SK-N-SH (cell line): ENCODE results near the gene PDE6B. TPM values are rescaled to one million over a fixed set of nuclear protein-coding genes. Genes with fewer than 3 reads are reported as not detected.
A peak's percentile ranks its signal among the peaks of the same experiment; 100 is the strongest.

Experiments used
- CTCF ChIA-PET: fragments of 300-600, 350-600 bp; formaldehyde crosslinking; extraction: SDS; loops from one replicate; lab custom pipeline; 2021; lab: Yijun Ruan, JAX
- POLR2A ChIA-PET: fragments of 350-600 bp; sonication (Branson Sonifier 250); formaldehyde crosslinking; extraction: SDS; loops from one replicate; lab custom pipeline; 2020; ENCODE audit warnings: antibody characterized with exemption, inconsistent platforms; lab: Yijun Ruan, JAX
- DNase-seq: peaks from one replicate; pipeline ENCODE4 v3.0.0; 2012
- H2AFZ ChIP-seq: fragments of 200-600 bp; sonication (generic); 2 replicates; pipeline ENCODE4 v1.8.1; 2016; ENCODE audit warnings: antibody characterized with exemption, mild to moderate bottlenecking, low read depth
- H3F3A ChIP-seq: fragments of 200-600 bp; sonication (generic); replicated peaks from 2 replicates; pipeline ENCODE3; 2016; ENCODE audit warnings: antibody characterized with exemption, mild to moderate bottlenecking; ENCODE audit not compliant: insufficient read depth
- H3K27ac ChIP-seq, 2 experiments: fragments of 200-500 bp in 1 of 2; fragments of 200-600 bp in 1 of 2; sonication (Bioruptor generic) in 1 of 2; sonication (generic), shearing (Covaris generic) in 1 of 2; 2 replicates each; pipeline versions ENCODE4 v1.5.1 to v1.6.1; 2014 to 2016; ENCODE audit warnings: low read depth in 2 of 2, inconsistent platforms in 1 of 2, low read length in 1 of 2, mild to moderate bottlenecking in 1 of 2, mixed read lengths in 1 of 2
- H3K27me3 ChIP-seq: fragments of 200-600 bp; sonication (generic), shearing (Covaris generic); 2 replicates; pipeline ENCODE4 v1.6.1; 2016; ENCODE audit warnings: mixed run types; ENCODE audit not compliant: insufficient read depth
- H3K36me3 ChIP-seq, 2 experiments: fragments of 200-500 bp in 1 of 2; fragments of 200-600 bp in 1 of 2; sonication (Bioruptor generic) in 1 of 2; sonication (generic) in 1 of 2; replicated peaks in 1 of 2; 2 replicates each; pipeline versions ENCODE3 to v1.5.1; 2014 to 2016; ENCODE audit warnings: low read length in 1 of 2, mild to moderate bottlenecking in 1 of 2; ENCODE audit not compliant: insufficient read depth in 2 of 2, control insufficient read depth in 1 of 2
- H3K4me1 ChIP-seq, 2 experiments: fragments of 200-500 bp in 1 of 2; fragments of 200-600 bp in 1 of 2; sonication (Bioruptor generic) in 1 of 2; sonication (generic), shearing (Covaris generic) in 1 of 2; 2 replicates each; pipeline versions ENCODE4 v1.5.1 to v1.6.1; 2014 to 2016; ENCODE audit warnings: low read depth in 1 of 2, low read length in 1 of 2, mixed run types in 1 of 2; ENCODE audit not compliant: insufficient read depth in 2 of 2, control insufficient read depth in 1 of 2
- H3K4me2 ChIP-seq: fragments of 200-600 bp; sonication (generic), shearing (Covaris generic); 2 replicates; pipeline ENCODE4 v1.6.1; 2017; ENCODE audit warnings: mixed run types
- H3K4me3 ChIP-seq, 2 experiments: fragments of 200-500 bp in 1 of 2; fragments of 200-600 bp in 1 of 2; sonication (Bioruptor generic) in 1 of 2; sonication (generic), shearing (Covaris generic) in 1 of 2; 2 replicates each; pipeline versions ENCODE4 v1.5.1 to v1.8.1; 2014 to 2016; ENCODE audit warnings: low read depth in 2 of 2, inconsistent platforms in 1 of 2, low read length in 1 of 2, mild to moderate bottlenecking in 1 of 2, mixed read lengths in 1 of 2, moderate library complexity in 1 of 2
- H3K79me2 ChIP-seq: fragments of 200-600 bp; sonication (generic); 2 replicates; pipeline ENCODE4 v1.8.1; 2017; ENCODE audit warnings: mild to moderate bottlenecking; ENCODE audit not compliant: insufficient read depth
- H3K9ac ChIP-seq: fragments of 200-600 bp; sonication (generic); 2 replicates; pipeline ENCODE4 v1.6.1; 2017; ENCODE audit warnings: mixed run types
- H3K9me2 ChIP-seq: fragments of 200-600 bp; sonication (generic); 2 replicates; pipeline ENCODE4 v1.6.1; 2017; ENCODE audit warnings: mixed run types
- H3K9me3 ChIP-seq: fragments of 200-600 bp; sonication (generic); 2 replicates; pipeline ENCODE4 v1.6.1; 2017; ENCODE audit warnings: mixed run types, mild to moderate bottlenecking, moderate library complexity
- H4K20me1 ChIP-seq: fragments of 200-600 bp; sonication (generic); 2 replicates; pipeline ENCODE4 v1.6.1; 2017; ENCODE audit warnings: mild to moderate bottlenecking, mixed run types; ENCODE audit not compliant: insufficient read depth
- FOXJ3 ChIP-seq: sonication (generic); formaldehyde crosslinking; IDR thresholded peaks from 2 replicates; pipeline ENCODE4 v1.5.1; 2020; ENCODE audit warnings: mild to moderate bottlenecking, missing genetic modification reagents
- MXI1 ChIP-seq: IDR thresholded peaks from 2 replicates; pipeline ENCODE4 v1.6.1; 2012; ENCODE audit warnings: mild to moderate bottlenecking, low read depth, low read length, improper control_type of control experiment
- SIN3A ChIP-seq: IDR thresholded peaks from 2 replicates; pipeline ENCODE4 v1.6.1; 2012; ENCODE audit warnings: low read depth, mild to moderate bottlenecking, low read length, moderate library complexity, borderline replicate concordance
- SMC3 ChIP-seq: IDR thresholded peaks from 2 replicates; pipeline ENCODE4 v1.6.1; 2012; ENCODE audit warnings: low read depth, low read length, improper control_type of control experiment
- TAF1 ChIP-seq: IDR thresholded peaks from 2 replicates; pipeline ENCODE4 v1.6.1; 2012; ENCODE audit warnings: low read depth, mild to moderate bottlenecking, low read length, moderate library complexity, borderline replicate concordance
- YY1 ChIP-seq: IDR thresholded peaks from 2 replicates; pipeline ENCODE4 v1.4.0; 2012; ENCODE audit warnings: low read depth, mild to moderate bottlenecking
- WGBS: methylation state at CpG from one replicate; pipeline ENCODE4 v1.1.6; 2017; ENCODE audit warnings: low lambda C conversion rate; 5-methylcytosine and 5-hydroxymethylcytosine counted together
- polyA plus RNA-seq, 3 experiments: library from polyadenylated mRNA; depleted of rRNA; stranded (reverse); fragments of >200 nt; gene quantifications; 2 replicates each; pipeline ENCODE4 v1.2.3, GENCODE V29; 2012
- TF ChIP-seq, protein P1 (sequence below): IDR thresholded peaks from 2 replicates; pipeline ENCODE4 v1.6.1; 2012; ENCODE audit warnings: mild to moderate bottlenecking, low read depth, low read length, moderate library complexity

The PDE6B gene
- polyA plus RNA-seq, 1 of the 3 experiments (the other 2 are of a cell fraction), result 1.2 TPM

DNA sequence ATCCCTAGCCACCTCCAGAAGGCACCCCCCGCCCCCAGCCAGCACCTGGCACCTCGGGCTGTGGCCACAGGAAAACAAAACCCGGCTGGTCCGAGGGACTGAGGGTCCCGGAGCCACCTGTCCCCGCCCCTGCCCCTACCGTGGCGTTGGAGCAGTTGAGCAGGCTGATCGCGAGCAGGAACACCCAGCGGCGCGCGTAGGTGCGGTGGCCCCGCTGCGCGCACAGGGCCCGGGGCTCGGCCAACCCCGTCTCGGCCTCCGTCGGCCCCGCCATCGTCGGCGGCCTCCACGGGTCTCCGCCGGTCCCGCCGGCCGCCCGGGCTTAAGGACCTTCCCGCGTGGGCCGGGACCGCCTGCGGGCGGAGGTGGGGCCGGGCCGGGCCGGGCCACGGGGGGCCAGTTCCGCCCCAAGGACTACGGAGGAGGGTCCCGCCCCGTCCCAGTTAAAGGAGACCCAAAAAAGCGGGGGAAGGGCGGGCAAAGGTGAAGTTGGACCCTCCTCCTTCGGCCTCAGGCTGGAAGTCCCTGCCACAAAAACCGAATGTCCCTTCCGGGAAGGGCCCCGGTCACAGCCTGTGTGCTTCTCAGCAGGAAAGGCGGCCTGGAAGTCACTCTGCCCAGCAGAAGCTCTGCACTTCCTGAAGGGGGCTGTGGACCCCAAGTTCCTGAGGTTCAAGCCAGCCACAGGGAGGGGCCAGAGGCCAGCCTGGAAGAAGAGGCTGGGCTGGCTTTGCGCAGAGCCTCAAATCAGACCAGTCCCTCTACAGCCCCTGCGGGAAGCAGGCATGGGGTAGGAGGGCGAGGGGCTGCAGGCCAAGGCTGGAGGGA lies 63.7 kb downstream of the PDE6B start, which contains the start of gene SLC49A3:
Gene SLC49A3, minus strand, starts transcription at position 298 of the 828 bp plus-strand sequence. Its CDS starts 24 bp downstream, at position 274.
- Histone ChIP-seq H3K9me3 (no peaks in the 10 kb centered on the region), H3K79me2 (no peaks in the 10 kb centered on the region), H3K4me3 (no peak within 1 kb of the TSS), H3K27me3 (no peaks in the 10 kb centered on the region), H4K20me1 (no peaks in the 10 kb centered on the region)
- CTCF ChIA-PET, result no interaction called here
- no peak for DNase-seq
- TF ChIP-seq SMC3 (no peak), YY1 (no peak), SIN3A (no peak), TAF1 (no peak)
- TF ChIP-seq, all 33 proteins: peak for 0
- Histone ChIP-seq H3K36me3 (no peaks in the 10 kb centered on the region), H3F3A (peaks cover 11% of the 10 kb centered on the region), H3K4me2 (peak within 1 kb of the TSS; percentile 74; the same call in 1 of the 2 replicates), H3K27ac (peak within 1 kb of the TSS in 1 of 2 experiments; percentile 77; a peak in 2 of 4 replicates), H3K9me2 (no peaks in the 10 kb centered on the region), H3K4me1 (peaks cover 12 to 13% of the 10 kb centered on the region in 2 experiments; a peak in 3 of 4 replicates), H3K9ac (peak within 1 kb of the TSS; percentile 51; the same call in 1 of the 2 replicates), H2AFZ (no peak within 1 kb of the TSS)
- 96% methylated on average over 8 of the region's 59 CpGs for WGBS
- POLR2A ChIA-PET, result no interaction called here

DNA sequence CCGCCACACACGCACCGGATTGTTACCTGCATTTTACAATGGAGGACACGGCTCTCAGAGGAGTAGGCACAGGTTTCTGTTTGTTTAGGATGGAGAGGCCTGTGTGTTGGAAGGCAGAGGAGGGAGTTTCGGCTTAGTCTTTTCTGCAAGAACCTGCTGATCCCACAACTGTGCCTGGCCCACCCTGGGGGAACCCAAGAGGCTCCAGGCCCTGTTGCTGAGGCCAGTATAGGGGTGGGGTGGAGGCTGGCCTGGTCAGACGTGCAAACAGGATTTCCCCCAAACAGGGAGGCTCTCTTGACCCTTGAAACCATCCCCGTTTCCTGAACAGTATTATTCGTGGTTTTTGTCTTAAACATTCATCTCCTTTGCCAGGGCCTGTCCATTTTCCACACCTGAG lies 64.3 kb downstream of the PDE6B start:
- H3K9ac ChIP-seq, result no peak overlapping the region
- ChIA-PET CTCF (interaction anchor here (2.1 kb wide), 1 partner anchor 52 kb away, joined by 9 read pairs; no protein-coding TSS in a partner anchor), POLR2A (no interaction called here)

More for the DNA sequence above, 64.3 kb downstream of the PDE6B start:
- Histone ChIP-seq H3K9me3 (no peaks in the 10 kb centered on the region), H3F3A (peaks cover 11% of the 10 kb centered on the region), H2AFZ (no peak overlapping the region), H4K20me1 (no peaks in the 10 kb centered on the region), H3K36me3 (no peaks in the 10 kb centered on the region), H3K9me2 (no peaks in the 10 kb centered on the region), H3K4me3 (no peak overlapping the region), H3K4me2 (no peak overlapping the region), H3K27me3 (no peaks in the 10 kb centered on the region), H3K4me1 (peaks cover 5 to 13% of the 10 kb centered on the region in 2 experiments; a peak in 3 of 4 replicates), H3K27ac (no peak overlapping the region), H3K79me2 (no peaks in the 10 kb centered on the region)
- 78% methylated on average over 6 of the region's 8 CpGs for WGBS
- no peak for DNase-seq
- TF ChIP-seq MXI1 (no peak), FOXJ3 (CRISPR knock-in tag) (no peak)
- TF ChIP-seq, protein P1, sequence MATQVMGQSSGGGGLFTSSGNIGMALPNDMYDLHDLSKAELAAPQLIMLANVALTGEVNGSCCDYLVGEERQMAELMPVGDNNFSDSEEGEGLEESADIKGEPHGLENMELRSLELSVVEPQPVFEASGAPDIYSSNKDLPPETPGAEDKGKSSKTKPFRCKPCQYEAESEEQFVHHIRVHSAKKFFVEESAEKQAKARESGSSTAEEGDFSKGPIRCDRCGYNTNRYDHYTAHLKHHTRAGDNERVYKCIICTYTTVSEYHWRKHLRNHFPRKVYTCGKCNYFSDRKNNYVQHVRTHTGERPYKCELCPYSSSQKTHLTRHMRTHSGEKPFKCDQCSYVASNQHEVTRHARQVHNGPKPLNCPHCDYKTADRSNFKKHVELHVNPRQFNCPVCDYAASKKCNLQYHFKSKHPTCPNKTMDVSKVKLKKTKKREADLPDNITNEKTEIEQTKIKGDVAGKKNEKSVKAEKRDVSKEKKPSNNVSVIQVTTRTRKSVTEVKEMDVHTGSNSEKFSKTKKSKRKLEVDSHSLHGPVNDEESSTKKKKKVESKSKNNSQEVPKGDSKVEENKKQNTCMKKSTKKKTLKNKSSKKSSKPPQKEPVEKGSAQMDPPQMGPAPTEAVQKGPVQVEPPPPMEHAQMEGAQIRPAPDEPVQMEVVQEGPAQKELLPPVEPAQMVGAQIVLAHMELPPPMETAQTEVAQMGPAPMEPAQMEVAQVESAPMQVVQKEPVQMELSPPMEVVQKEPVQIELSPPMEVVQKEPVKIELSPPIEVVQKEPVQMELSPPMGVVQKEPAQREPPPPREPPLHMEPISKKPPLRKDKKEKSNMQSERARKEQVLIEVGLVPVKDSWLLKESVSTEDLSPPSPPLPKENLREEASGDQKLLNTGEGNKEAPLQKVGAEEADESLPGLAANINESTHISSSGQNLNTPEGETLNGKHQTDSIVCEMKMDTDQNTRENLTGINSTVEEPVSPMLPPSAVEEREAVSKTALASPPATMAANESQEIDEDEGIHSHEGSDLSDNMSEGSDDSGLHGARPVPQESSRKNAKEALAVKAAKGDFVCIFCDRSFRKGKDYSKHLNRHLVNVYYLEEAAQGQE, result no peak
